NCI-H748 (cell line): ENCODE data around the gene UBD.

Experiments
- DNase-seq: peaks from one replicate; lab custom pipeline; 2025; ENCODE audit not compliant: unreplicated experiment; lab: John Stamatoyannopoulos, UW

Gene UBD

DNA sequence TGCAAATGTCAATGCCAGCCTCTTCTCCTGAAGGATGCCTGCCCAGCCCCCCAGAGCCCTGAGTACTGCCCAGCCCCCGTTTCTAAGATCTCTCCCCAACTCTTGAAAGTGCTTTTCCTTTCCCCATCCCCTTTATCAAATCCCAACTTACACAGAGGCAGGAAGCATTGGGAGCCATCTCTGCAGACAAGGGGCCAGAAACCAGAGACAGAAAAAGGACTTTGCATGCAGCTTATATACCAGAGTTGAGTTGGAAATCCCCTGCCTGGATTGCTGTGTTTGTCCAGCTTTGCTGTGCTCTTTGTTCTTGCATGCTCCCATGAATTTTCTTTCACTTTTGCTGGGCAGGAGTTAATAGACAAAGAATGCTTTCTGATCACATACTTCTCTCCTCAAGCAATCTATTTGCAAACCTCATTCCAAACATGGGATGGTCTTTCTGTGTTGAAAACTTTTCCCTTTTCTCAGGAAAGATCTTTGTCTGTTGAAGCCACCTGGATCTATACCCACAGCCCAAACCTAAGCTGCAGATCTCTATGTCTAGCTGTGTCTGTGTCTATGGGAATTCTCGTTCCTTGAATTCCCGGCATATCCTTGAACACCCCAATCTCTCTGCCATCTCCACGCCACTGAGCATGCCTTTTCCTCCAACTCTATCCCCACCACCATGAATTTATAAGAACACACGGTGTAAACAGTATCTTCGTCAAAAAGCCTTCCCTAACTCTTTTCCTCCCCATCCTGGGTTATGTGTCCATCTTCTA is at the start of gene UBD:
UBD (minus strand) TSS at position 209 of the 764 bp plus-strand sequence; CDS start at position 178, 31 bp downstream.
- no peak for DNase-seq

DNA sequence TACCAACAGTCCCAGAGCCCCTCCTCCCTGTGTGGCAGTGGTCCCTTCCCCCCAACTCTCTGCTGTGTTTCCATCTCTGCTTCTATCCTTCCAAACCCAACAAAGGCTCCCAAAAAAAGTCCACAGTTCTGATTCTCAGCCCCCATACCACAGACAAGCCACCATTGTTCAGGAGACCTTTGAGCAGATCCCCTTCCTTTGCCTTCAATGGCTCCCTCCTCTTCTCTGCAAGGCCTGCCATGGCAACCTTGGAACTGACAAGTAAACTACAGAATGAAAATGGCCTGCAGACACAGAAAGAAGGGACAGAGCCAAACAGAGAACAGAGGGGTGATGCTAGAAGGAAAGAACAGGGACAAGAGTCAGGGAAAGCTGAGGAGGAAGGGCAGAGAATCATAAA is 48.6 kb upstream of the UBD start:
- DNase-seq: no peak

DNA sequence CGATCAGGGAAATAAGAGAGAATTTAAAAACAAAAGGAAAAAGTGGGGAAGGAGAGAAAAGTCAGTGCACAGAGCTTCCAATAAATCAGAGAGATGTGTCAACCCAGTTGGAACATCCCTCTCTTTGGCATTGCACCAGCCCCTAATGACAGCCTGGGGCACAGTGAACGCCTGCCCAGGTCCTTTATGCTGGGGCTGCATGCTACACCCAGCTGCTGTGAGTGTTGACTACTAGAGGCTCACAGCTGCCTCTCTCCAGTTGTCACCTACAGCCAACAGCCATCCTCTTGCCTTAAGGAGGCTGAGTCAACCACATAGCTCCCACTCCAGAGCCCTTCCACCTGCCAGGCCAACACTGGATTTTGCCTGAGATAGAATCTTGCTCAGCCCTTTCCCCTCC is 44.4 kb upstream of the UBD start:
- no peak for DNase-seq

DNA sequence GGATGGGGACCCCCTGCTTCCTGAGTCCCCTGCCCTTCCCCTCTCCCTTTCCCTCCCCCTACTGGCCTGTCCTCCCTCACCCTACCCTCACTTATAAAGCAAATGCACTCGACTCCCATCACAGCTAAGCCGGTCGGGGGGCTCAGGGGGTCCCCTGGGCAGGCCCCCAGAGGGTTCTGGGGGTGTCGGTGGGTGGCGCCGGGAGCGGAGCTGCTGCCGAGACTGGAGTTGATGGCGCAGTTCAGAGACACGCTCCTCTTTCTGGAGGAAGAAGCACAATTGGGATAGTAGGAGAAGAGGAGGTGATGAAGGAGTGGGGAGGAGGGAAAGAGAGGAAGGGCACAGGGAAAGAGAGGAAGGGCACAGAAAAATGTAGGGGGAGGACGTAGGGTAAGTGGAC is 43.9 kb upstream of the UBD start:
- DNase-seq: no peak

DNA sequence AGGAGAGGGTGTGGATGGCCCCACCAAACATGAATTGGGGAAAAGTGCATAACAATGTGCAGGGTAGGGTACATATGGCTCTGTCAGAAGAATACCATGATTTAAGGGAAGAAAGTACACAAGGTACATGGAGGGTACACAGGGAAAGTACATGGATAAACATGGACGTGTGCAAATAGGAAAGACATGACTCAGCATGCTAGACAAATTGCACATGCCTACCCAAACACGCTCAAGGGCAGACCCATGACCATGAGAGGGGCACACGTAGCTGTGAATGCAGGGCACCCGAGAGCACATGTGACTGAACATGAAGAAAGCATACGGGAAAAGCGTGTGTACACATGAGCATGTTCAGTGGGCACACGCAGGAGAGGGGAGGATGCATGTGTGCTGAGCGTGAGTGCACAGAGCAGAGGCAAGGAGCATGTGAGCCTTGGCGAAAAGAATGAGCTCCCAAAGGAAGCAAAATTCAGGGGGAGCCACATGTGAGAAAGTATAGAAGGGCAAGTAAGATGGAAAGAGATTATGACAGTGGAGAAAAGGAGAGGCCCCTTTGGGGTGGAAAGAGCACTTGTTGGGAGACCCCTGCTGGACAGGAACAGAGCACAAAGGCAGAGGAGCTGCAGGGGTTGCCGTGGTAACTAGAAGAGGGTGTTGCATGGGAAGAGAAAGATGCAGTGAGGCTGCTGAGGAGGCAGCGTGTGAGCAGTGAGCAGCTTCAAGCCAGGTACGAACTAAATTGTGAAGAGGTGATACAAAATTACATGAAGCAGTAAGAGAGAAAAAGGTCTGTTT is 43.2 kb upstream of the UBD start:
- peak; percentile 77 for DNase-seq

DNA sequence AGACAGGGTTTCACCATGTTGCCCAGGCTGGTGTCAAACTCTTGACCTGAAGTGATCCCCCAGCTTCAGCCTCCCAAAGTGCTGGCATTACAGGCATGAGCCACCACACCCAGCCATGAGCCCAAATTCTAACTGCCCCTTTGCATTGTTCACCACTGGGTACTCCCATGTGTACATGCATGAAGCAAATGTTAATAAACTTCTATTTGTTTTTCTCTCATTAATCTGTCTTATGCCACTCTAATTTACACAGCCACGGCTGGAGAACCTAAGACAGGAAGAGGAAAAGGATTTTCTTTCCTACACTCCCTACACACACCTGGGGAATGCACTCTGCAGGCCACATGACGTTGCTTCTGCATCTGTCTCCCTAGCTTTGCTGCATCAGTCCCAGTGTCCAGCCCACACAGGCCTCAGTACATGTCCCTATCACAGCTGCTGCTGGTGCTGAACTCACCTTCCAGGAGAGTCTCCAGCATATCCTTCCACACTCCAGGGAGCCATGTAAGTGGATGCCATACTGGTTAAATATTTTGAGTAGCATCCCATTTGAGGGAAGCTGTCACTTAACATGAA is 38.7 kb upstream of the UBD start:
- no peak for DNase-seq

DNA sequence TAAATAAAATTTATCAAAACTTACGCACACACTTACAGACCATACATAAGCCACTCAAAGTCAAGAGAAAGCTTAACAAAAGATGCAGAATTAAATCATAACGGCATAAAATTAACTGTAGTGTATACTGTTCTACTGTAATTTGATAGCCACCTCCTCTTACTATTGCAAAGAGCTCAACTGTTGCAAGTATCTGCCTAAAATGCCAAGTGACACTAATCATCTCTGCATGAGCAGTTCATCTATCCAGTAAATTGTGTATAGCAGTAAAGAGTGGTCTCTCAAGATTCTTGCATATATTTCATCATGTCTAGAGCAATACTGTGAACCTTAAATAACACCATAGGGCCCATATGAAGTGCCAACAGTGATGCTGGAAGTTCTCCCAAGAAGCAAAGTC is 37.7 kb upstream of the UBD start:
- DNase-seq: no peak

DNA sequence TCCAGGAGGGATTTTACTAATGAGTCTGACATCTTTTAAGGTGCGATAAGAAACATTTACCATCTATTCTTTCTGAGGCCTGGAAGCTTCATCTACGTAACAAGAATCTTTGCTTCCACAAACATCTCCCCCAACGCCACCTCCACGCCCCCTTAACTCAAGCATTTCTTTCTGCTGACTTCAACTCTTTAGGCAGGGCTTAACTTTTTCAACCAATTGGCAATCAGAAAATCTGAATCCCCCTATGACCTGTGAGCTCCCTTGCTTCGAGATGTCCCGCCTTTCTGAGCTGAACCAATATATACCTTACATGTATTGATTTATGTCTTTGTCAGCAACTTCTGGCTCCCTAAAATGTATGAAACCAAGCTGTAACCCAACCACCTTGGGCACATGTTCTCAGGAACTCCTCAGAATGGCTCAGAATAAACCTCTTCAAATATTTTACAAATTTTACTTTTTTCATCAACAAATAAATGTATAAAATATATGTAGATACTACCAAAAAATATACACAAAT is 36.9 kb upstream of the UBD start:
- DNase-seq: no peak

DNA sequence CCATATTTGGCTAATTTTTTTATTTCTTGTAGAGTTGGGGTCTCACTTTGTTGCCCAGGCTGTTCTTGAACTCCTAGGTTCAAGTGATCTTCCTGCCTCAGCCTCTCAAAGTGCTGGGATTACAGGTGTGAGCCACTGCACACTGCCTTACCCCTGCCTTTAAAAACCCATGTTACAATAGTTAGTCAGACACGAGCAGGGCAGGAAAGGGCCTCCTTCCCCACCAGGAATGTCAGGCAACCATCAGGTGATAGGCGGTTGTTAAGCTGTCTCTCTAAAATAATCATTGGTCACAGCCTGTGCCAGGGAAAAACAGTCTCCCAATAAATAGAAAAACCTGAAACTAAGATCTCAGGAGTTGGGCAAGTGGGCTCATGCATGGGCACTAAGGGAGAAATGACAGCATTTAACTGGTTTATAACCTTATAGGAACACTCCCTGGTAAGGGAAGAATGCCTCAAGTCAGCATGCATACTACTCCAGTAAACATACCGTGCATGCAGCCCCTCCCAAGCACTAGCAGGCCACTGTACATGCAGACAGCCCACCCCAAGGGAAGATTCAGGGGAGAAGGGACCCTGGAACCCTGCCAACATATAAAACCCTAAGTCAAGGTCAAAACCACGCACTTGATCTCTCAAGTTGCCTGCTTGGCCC is 33.8 kb upstream of the UBD start:
- DNase-seq: no peak

DNA sequence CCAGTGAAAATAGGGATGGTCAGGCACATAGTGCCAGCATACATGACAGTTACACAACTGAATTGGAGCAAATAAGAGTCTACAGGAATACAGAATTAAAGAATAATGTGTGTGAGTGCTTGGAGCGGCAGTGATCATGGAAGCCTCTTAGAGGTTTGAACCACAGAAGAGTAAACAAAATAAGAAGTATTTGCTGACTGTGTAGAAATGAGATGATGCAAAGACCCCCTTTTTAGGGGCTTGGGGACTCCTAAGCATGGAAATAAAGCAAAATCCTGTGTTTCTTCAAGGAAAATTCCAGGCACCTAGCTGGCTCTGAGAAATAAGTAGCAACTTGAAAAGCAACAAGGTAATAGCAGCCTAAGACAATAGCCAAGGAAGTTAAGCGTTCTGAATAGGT is 32.1 kb upstream of the UBD start:
- DNase-seq: no peak

DNA sequence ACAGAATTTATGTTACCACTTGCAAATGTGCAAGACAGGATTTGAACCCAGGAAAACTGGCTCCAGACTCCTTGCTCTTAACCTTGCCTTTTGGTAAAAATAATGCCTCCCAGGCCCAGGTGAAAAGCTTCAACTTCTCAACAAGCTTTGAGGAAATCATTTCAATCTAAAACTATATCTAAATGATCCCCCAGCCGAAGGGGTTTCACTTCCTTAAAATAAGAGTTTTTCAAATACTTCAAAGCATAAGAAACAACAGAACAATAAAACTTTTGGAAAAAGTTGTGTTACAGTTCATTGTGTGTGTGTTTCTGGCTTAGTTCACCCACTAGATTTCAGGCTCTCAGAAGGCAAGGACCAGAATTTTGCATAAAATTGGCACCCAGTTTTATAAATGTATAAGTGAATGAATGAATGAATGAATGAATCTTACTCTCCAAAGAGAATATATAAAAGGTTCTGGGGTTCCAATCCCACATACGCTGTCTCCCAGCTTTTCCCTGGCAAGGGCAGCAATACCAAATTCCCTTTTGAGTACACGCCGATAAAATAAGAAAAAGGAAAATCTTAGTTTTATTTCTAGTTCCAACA is 30.8 kb upstream of the UBD start:
- no peak for DNase-seq

DNA sequence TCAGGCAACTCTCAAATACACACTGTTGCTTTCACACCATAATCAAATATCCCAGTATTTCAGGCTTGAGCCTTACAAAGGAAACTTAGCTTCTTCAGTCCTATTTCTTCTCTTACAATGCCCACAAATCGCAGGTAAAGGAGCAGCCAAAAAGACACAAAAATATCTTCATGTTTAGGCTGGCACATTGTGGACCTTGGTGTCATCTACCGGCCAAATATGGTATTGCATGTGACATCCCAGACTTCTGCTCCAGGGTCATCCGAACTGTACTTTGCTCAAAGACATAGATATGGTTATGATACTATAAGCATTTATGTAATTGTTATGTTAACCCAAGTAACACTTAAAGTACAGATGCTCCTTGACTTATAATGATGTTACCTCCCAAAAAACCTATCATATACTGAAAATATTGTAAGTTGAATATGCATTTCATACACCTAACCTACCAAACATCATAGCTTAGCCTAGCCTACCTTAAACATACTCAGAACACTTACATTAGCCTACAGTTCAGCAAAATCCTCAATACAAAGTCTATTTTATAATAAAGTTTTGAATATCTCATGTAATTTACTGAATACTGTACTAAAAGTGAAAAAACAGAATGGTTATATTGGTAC is 30.0 kb upstream of the UBD start:
- peak; percentile 63 for DNase-seq

DNA sequence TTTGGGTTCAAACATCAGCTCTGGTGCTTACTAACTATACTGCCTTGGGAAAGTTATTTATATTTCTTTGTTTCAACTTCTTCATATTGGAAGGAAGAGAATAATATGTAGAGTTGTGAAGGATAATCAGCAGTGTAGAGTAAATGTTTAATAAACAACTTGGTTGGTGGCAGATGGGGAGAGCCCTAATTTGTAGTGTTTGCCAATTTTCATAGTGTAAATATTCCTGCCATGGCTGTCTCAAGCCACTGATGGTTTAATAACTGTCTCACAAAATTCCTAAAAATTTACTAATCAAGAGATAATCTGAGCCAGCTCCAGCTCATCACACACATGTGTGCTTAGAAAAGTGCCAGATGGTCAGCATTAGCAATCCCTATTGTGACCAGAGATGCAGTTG is 25.3 kb upstream of the UBD start, which contains the start of gene OR2H2:
OR2H2 (plus strand) TSS at position 301 of the 400 bp plus-strand sequence. CDS start 2,824 bp downstream, outside the sequence.
- no peak for DNase-seq

DNA sequence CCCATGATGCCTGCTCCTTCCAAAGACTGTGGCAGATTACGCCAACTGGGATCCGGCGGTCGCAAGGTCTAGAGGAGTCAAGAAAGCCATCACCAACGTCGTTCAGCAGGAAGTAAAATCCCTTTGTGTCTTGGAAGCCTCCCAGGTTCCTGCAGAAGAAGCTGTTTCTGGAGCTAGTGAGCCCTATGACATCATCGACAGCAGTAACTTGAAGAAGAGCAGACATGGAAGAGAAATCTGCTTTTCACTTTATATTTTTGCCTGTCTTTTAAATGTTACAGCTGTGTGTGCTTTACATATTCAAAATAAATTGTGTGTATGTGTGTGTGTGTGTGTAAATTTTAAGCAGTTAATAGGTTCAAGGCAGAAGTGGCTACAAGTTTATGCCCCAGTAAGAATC is 18.0 kb upstream of the UBD start:
- no peak for DNase-seq

DNA sequence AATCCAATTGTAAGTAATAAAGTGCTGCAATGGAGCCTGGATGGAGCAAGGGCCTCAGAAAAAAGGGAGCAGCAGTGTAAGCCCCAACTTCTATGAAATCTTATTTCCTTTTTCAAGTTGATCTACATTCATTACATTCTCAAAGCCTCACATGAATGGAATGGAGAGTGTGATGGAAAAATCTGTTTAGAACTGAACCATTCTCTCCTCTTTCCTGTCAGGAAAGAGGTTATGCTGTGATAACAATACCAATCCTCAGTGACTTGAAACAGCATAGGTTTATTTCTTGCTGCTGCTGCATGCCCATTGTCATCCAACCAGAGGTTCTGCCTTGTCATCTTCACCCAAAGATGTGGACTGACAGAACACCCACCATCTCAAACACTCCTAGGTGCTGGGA is 16.5 kb upstream of the UBD start:
- DNase-seq: no peak

DNA sequence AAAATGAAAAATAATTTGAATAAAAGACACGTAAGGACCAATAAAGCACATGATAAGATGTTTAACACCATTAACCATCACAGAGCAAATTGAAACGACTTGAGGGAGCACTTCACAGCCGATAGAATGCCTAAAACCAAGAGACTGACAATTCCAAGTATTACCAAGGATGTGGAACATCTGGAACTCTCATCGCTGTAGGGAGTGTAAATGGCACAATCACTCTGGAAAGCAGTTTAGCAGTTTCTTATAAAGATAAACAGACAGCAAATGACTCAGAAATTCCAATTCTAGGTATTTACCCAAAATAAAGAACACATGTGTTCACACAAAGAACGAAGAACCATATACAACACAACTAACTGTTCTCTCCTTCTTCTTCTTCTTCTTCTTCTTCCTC is 8.5 kb upstream of the UBD start:
- no peak for DNase-seq

DNA sequence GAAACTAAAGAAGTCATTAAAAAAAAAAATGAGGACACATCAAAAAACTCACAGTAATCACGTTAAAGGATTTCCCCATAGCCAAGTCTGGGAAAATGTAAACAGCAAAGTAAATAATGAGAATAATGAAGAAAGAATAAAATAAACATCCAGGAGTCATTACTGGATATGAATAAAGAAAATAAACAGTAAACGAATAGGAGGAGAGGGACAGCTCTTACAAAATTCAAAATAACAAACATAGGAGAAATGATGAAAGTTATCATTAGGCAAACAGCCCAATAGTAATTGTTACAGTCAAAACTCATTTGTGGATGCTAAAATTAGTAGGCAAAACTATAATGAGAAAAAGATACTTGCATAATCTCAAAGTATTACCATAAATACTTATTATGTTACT is 8.0 kb upstream of the UBD start:
- no peak for DNase-seq

DNA sequence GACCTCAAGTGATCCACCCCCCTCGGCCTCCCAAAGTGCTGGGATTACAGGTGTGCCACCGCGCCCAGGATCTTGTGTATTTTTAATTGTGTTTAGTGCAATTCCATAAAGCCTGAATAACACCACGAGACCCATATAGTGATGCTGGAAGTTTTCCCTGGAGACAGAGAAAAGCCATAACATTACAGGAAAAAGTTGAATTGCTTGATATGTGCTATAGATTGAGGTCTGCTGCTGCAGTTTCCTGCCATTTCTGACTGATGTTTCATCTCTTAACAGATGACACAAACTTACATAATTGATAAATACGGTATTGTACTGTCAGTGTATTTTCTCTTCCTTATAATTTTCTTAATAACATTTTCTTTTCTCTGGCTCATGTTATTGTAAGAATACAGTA is 7.3 kb upstream of the UBD start:
- DNase-seq: no peak

DNA sequence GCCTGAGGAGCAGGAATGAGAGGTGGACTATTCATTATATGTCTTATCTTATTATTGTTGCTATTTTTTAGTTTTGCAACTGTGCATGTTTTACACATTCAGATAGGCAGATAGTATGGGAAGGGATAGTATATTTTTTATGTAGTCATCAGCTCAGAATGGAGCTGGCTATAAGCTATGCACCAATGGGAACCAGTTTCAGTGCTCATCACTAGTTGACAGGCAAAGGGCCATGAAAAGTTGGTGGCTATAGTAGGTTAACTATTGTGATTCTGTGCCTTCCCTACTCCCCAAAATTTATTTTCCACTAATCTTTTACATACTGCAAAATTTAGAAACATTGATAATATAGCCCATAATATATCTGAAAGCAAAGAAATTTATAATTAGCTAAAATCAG is 5.3 kb upstream of the UBD start:
- no peak for DNase-seq

DNA sequence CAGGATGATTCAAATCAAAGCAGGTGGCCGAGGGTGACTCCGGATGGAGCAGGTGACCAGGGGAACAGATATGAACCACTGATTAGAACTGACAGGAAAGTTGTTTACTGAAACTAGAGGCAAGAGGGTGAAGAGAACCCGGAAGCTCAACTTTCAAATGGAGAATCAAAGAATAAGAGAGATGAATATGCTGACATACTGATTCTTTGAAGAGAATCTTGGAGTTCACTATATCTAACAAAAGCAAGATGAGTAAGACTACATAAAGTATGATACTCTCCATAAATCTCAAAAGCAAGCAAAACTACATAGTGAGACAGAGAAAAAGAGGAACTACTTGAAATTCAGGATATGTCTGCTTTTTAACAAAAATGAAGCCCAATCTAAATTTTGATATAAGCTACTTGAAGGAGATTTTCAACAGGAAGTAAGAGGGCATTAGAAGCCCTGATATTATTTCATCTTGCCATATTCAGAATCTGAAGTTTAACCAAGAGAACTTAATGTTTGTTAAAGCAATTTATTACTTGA is 4.0 kb upstream of the UBD start:
- DNase-seq: no peak
